ENCODE measurements around the gene NELL2.

Gene NELL2

DNA sequence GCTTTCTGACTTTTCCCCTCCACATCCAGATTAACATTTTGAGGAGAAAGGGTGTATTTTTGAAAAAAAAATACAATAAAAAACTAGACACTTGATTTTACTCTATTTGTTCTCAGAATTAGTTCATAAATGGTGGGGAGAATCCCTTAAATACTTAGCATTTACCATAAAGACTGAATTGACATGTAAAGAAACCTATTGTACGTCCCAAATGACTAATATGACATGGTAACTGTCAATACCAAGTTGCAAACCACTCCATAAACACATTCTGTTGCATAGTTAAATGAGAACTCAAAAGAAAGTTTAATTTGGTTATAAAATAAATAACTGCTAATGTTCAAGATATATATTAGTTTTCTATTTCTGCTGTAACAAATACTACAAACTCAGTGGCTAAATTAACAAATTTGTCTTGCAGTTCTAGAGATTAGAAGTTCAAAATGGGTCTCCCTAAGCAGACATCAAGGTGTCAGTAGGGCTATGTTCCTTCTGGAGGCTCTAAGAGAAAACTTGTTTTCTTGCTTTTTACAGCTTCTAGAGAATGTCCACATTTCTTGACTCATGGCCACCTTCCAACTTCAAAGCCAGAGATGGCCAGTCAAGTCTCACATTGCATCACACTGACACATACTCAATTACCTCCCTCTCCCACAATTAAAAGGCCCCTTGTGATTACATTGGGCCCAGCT, 16.0 kb downstream of the NELL2 start:
- Histone ChIP-seq H3K36me3 (ENCODE audit: control insufficient read depth, low read length) (no peaks in the 10 kb centered on the region), H3K27ac (ENCODE audit: low read depth, low read length) (no peak overlapping the region), H3K4me2 (ENCODE audit: low read length) (no peak overlapping the region), H4K20me1 (ENCODE audit: control insufficient read depth, insufficient read depth, low read depth, low read length) (no peaks in the 10 kb centered on the region), H3F3A (ENCODE audit: control insufficient read depth, insufficient read depth) (no peaks in the 10 kb centered on the region), H3K4me1 (ENCODE audit: control insufficient read depth, low read length) (no peaks in the 10 kb centered on the region), H3K4me3 (ENCODE audit: low read length) (no peak overlapping the region), H3K9me2 (replicated peaks; ENCODE audit: control insufficient read depth, low read length) (no peaks in the 10 kb centered on the region), H3K79me2 (ENCODE audit: control insufficient read depth, low read length) (no peaks in the 10 kb centered on the region), H3K9me3 (ENCODE audit: control insufficient read depth, insufficient read depth, low read length) (no peaks in the 10 kb centered on the region; the same call in 1 of the 2 replicates), H3K27me3 (ENCODE audit: control insufficient read depth, low read length) (no peaks in the 10 kb centered on the region)
- no peak for TF ChIP-seq CTCF (IDR thresholded peaks at IDR 0.05; ENCODE audit: low read depth, low read length, poor library complexity, severe bottlenecking)
- no peak for TF ChIP-seq EZH2phosphoT487 (IDR thresholded peaks at IDR 0.05; ENCODE audit: borderline replicate concordance, low read length)

DNA sequence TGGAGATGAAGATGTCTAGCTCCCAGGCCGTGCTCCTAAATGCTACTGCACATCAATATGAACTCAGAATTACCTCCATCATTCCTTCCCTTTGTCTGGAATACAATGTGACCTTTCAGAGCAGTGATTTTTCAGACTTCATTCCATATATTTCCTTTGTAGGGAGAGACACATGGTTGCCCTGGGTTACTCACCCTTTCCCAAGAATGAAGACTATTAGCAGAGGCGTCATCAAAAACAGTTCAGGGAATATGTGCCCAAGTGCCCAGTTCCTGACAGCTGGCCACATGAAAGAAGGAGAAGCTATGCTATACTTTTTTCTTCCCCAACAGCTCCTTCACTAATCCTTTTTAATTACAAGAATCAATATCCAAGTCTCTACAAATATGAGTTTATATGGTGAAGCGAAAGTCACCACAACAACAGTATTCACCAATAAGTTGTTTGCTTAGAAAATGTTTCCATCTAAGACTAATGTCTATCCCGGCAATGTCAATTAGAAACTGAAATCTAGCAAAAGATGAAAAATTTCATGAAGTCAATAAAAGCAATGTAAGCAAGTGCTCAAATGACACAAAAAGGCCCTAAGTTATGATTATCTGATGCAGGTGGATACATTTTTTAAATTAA, 17.8 kb downstream of the NELL2 start:
- Histone ChIP-seq H3F3A (ENCODE audit: control insufficient read depth, insufficient read depth) (no peaks in the 10 kb centered on the region), H3K79me2 (ENCODE audit: control insufficient read depth, low read length) (no peaks in the 10 kb centered on the region), H3K36me3 (ENCODE audit: control insufficient read depth, low read length) (no peaks in the 10 kb centered on the region), H3K27ac (ENCODE audit: low read depth, low read length) (no peak overlapping the region), H3K27me3 (ENCODE audit: control insufficient read depth, low read length) (no peaks in the 10 kb centered on the region), H3K4me1 (ENCODE audit: control insufficient read depth, low read length) (no peaks in the 10 kb centered on the region), H3K9me2 (replicated peaks; ENCODE audit: control insufficient read depth, low read length) (no peaks in the 10 kb centered on the region), H3K9me3 (ENCODE audit: control insufficient read depth, insufficient read depth, low read length) (no peaks in the 10 kb centered on the region; the same call in 1 of the 2 replicates), H3K4me3 (ENCODE audit: low read length) (no peak overlapping the region), H3K4me2 (ENCODE audit: low read length) (no peak overlapping the region), H4K20me1 (ENCODE audit: control insufficient read depth, insufficient read depth, low read depth, low read length) (no peaks in the 10 kb centered on the region)
- no peak for TF ChIP-seq EZH2phosphoT487 (IDR thresholded peaks at IDR 0.05; ENCODE audit: borderline replicate concordance, low read length)
- no peak for TF ChIP-seq CTCF (IDR thresholded peaks at IDR 0.05; ENCODE audit: low read depth, low read length, poor library complexity, severe bottlenecking)

DNA sequence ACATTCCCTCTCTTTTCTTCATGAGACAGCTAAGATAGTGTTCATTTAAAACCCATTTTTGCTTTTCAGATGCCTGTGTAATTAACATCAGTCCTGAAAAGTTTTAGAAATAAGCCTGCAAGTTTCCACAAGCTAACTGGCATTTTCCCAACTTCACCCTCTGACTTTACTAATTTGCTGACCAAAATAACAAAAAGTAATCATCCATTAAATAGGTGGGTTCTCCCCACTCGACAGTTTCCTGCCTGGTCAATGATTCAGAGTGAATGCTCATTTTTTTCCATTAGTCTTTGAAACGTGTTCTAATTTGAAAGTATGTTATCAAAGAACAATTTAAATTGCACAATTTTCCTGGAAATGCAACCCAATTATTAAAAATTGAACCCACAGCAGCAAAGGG, 23.6 kb downstream of the NELL2 start:
- Histone ChIP-seq H3K79me2 (ENCODE audit: control insufficient read depth, low read length) (no peaks in the 10 kb centered on the region), H3K9me3 (ENCODE audit: control insufficient read depth, insufficient read depth, low read length) (no peaks in the 10 kb centered on the region), H3K36me3 (ENCODE audit: control insufficient read depth, low read length) (no peaks in the 10 kb centered on the region), H3K4me2 (ENCODE audit: low read length) (peak overlapping the region; percentile 16; the same call in 1 of the 2 replicates), H3K9me2 (replicated peaks; ENCODE audit: control insufficient read depth, low read length) (no peaks in the 10 kb centered on the region), H3K27ac (ENCODE audit: low read depth, low read length) (no peak overlapping the region), H3K4me1 (ENCODE audit: control insufficient read depth, low read length) (peaks cover 53% of the 10 kb centered on the region), H3K4me3 (ENCODE audit: low read length) (no peak overlapping the region), H4K20me1 (ENCODE audit: control insufficient read depth, insufficient read depth, low read depth, low read length) (no peaks in the 10 kb centered on the region), H3K27me3 (ENCODE audit: control insufficient read depth, low read length) (no peaks in the 10 kb centered on the region), H3F3A (ENCODE audit: control insufficient read depth, insufficient read depth) (peaks cover 15% of the 10 kb centered on the region)
- no peak for TF ChIP-seq CTCF (IDR thresholded peaks at IDR 0.05; ENCODE audit: low read depth, low read length, poor library complexity, severe bottlenecking)
- TF ChIP-seq EZH2phosphoT487 (IDR thresholded peaks at IDR 0.05; ENCODE audit: borderline replicate concordance, low read length), result no peak

All from DOHH2 (cell line).